GM18861 (cell line): ENCODE data around the gene PPID.
"Not testable (repeated sequence)": the region's sequence is repeated elsewhere in the genome, so short reads cannot be mapped to it uniquely, and the experiment has no call there.

ENCODE experiments used
- ATAC-seq: cut with Tn5 transposase; IDR thresholded peaks from one replicate; pipeline ENCODE4 v1.9.1; 2021; ENCODE audit not compliant: unreplicated experiment

Gene PPID

DNA sequence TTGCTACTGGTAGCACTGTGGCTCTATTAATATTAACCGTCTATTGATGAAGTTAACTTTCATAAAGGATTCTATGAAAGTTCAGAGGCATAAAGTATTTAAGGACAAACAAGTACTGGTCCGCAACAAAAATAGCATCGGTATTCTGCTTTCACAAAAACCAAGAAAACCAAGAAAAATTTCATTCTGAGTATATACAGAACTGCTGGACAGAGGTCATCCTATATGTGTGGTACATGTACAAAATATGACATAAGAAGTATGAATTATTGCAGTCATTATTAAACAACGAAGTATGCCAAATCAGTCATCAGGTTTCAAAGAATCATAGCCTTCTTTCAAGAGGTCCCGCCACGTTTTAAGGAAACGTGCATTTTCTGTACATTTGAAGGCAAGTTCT lies 53.9 kb downstream of the PPID start:
- ATAC-seq = no peak

DNA sequence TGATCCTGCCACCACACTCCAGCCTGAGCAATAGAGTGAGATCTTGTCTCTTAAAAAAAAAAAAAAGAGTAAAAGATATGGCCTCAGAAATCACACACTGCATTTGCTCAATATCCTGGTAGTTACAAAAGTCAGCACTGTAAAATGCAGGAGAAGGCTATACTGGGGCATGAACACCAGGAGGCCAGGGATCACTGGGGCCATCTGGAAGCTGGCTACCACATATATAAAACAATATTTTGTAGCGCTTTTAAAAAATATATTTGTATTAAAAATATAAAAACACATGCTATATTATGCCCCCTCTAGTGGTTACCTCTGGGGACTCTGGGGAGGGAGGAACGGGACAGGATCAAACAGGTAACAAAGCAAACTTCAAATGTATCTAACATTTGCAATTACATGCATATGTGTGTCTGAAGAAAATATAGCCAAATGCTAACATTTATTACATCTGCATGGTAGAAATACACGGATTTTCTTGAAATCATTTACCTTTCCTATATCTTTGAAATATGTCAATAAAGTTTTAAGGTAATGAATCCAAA lies 55.5 kb downstream of the PPID start:
- no peak for ATAC-seq

DNA sequence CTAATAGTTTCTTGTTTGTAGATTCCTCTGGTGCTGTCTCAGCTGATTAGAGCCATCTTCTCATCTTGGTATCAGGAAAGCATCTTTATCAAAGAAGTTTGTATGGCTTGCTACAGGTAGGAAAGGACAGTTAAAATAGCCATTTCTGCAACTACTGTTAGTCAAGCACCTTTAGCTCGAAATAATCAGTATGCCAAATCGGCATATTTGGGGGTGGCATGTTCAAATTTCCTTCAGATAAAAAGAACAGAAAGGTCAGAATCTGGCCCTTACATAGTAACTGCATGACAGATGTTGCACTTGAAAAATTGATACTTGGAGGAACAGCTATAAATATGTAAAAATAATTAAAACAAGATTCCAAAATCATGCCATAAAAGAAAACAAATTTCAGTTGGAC lies 56.3 kb downstream of the PPID start:
- no peak for ATAC-seq

DNA sequence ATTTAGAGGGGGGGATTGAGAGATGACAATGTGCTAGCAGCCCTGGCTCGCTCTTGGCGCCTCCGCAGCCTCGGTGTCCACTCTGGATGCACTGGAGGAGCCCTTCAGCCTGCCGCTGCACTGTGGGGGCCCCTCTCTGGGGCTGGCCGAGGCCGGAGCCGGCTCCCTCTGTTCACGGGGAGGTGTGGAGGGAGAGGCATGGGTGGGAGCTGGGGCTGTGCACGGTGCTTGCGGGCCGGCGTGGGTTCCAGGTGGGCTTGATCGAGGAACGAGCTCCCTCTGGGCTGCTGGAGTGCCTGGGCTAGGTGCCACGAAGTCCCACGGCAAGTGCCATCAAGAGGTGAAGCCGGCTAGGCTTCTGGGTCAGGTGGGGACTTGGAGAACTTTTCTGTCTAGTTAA lies 58.4 kb downstream of the PPID start:
- ATAC-seq = no peak

DNA sequence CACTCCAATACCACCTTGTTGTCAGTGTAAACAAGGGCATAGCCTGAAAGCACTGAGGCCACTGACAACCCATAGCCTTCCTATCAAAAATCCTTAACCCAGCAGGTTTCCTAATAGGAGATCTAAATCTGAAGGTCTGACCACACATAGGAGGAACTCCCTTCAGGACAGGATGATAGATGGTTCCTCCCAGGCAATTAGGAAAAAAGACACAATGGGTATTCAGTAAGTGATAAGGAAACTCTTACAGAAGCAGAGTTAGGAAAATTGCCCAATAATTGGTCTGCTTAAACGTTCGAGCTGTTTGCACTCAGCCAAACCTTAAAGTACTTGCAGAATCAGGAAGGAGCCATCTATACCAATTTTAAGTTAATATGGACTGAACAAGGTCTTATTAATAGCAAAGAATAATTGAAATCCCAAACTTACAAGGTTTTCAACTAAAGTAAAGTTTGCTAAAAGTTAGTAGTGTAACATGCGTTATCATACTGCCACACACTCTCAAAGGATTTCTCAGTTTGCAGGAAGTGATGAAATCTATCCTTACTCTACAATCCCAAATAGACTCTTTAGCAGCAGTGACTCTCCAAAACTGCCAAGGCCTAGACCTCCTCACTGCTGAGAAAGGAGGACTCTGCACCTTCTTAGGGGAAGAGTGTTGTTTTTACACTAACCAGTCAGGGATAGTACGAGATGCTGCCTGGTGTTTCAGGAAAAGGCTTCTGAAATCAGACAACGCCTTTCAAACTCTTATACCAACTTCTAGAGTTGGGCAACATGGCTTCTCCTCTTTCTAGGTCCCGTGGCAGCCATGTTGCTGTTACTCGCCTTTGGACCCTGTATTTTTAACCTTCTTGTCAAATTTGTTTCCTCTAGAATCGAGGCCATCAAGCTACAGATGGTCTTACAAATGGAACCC lies 59.2 kb downstream of the PPID start:
- not testable (repeated sequence) for ATAC-seq

DNA sequence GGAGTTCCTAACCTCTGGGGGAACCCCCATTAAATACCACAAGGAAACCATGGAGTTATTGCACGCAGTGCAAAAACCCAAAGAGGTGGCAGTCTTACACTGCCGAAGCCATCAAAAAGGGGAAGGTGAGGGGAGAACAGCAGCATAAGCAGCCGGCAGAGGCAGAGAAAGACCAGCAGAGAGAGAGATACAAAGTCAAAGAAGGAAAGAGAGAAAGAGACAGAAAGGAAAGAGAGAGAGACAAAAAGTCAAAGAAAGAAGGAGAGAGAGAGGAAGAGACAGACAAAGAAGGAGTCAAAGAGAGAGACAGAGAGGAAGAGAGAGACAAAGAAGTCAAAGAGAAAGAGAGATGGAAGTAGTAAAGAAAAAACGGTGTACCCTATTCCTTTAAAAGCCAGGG lies 59.9 kb downstream of the PPID start:
- ATAC-seq = not testable (repeated sequence)
